ENCODE data around the gene TYW1B. TPM values are rescaled to one million over a fixed set of nuclear protein-coding genes. Genes with fewer than 3 reads are reported as not detected.
"Not testable (repeated sequence)": the region's sequence is repeated elsewhere in the genome, so short reads cannot be mapped to it uniquely, and the experiment has no call there.

Gene TYW1B
- total RNA-seq, 2 experiments from 2014 or later, result 3.6 to 4.0 TPM

GRCh38 chr7:72546586-72547237 is 281.3 kb downstream of the TYW1B start:
- ATAC-seq (ENCODE audit: poor library complexity); POLR2A ChIA-PET; H3K27ac Mint-ChIP-seq: not testable (repeated sequence)

GRCh38 chr7:72544531-72544930 is 283.5 kb downstream of the TYW1B start:
- H3K4me1 Mint-ChIP-seq (ENCODE audit: low read depth); H3K4me3 Mint-ChIP-seq; DNase-seq; H3K36me3 Mint-ChIP-seq (ENCODE audit: low read depth); H3K4me3 ChIP-seq (ENCODE audit: low read length); H3K9me3 ChIP-seq (ENCODE audit: control insufficient read depth in 1 of 2, insufficient read depth in 1 of 2, low read length in 2 of 2); ATAC-seq (ENCODE audit: poor library complexity); H3K27me3 Mint-ChIP-seq; H3K4me1 ChIP-seq (ENCODE audit: insufficient read depth, low read length); H3K27ac ChIP-seq (ENCODE audit: low read depth in 1 of 2, low read length in 2 of 2); H3K27me3 ChIP-seq (ENCODE audit: control insufficient read depth in 1 of 2, insufficient read depth in 2 of 2, low read length in 2 of 2); H3K27ac Mint-ChIP-seq; CTCF ChIA-PET; intact Hi-C loops (cut with DNase I, micrococcal nuclease); H3K9me3 Mint-ChIP-seq; POLR2A ChIA-PET; H3K36me3 ChIP-seq (ENCODE audit: insufficient read depth, low read length): not testable (repeated sequence)

More at GRCh38 chr7:72546586-72547237, 281.3 kb downstream of the TYW1B start:
- CTCF ChIA-PET; H3K4me1 Mint-ChIP-seq (ENCODE audit: low read depth); H3K27me3 Mint-ChIP-seq; H3K36me3 ChIP-seq (ENCODE audit: insufficient read depth, low read length); H3K27me3 ChIP-seq (ENCODE audit: control insufficient read depth in 1 of 2, insufficient read depth in 2 of 2, low read length in 2 of 2); H3K4me3 Mint-ChIP-seq; intact Hi-C loops (cut with DNase I, micrococcal nuclease); H3K27ac ChIP-seq (ENCODE audit: low read depth in 1 of 2, low read length in 2 of 2); H3K36me3 Mint-ChIP-seq (ENCODE audit: low read depth); H3K4me1 ChIP-seq (ENCODE audit: insufficient read depth, low read length); H3K9me3 Mint-ChIP-seq; H3K4me3 ChIP-seq (ENCODE audit: low read length); H3K9me3 ChIP-seq (ENCODE audit: control insufficient read depth in 1 of 2, insufficient read depth in 1 of 2, low read length in 2 of 2); DNase-seq: not testable (repeated sequence)

GRCh38 chr7:72540923-72541322 is 287.1 kb downstream of the TYW1B start:
- Histone ChIP-seq H3K27ac (ENCODE audit: low read depth in 1 of 2, low read length in 2 of 2) (no peak overlapping the region), H3K4me1 (ENCODE audit: insufficient read depth, low read length) (no peaks in the 10 kb centered on the region), H3K27me3 (ENCODE audit: control insufficient read depth in 1 of 2, insufficient read depth in 2 of 2, low read length in 2 of 2) (no peaks in the 10 kb centered on the region), H3K4me3 (ENCODE audit: low read length) (no peak overlapping the region), H3K9me3 (ENCODE audit: control insufficient read depth in 1 of 2, insufficient read depth in 1 of 2, low read length in 2 of 2) (no peaks in the 10 kb centered on the region), H3K36me3 (ENCODE audit: insufficient read depth, low read length) (no peaks in the 10 kb centered on the region)
- DNase-seq (no peak), ATAC-seq (ENCODE audit: poor library complexity) (no peak)
- no peak overlapping the region for H3K4me3 Mint-ChIP-seq
- no peaks in the 10 kb centered on the region for H3K27me3 Mint-ChIP-seq
- H3K36me3 Mint-ChIP-seq (ENCODE audit: low read depth), result no peaks in the 10 kb centered on the region
- ChIA-PET POLR2A (no interaction called here), CTCF (no interaction called here)
- intact Hi-C loops (cut with DNase I, micrococcal nuclease), result no loop called here
- TF ChIP-seq CTCF (IDR thresholded peaks at IDR 0.05), result no peak
- H3K27ac Mint-ChIP-seq, result no peak overlapping the region
- H3K4me1 Mint-ChIP-seq (ENCODE audit: low read depth), result no peaks in the 10 kb centered on the region
- H3K9me3 Mint-ChIP-seq, result no peaks in the 10 kb centered on the region

GRCh38 chr7:72540106-72540611 is 287.8 kb downstream of the TYW1B start:
- no peaks in the 10 kb centered on the region for H3K9me3 ChIP-seq (ENCODE audit: control insufficient read depth in 1 of 2, insufficient read depth in 1 of 2, low read length in 2 of 2)
- no peak for TF ChIP-seq CTCF (IDR thresholded peaks at IDR 0.05)
- no peaks in the 10 kb centered on the region for H3K27me3 ChIP-seq (ENCODE audit: control insufficient read depth in 1 of 2, insufficient read depth in 2 of 2, low read length in 2 of 2)
- intact Hi-C loops (cut with DNase I, micrococcal nuclease), result no loop called here
- no peak overlapping the region for H3K4me3 Mint-ChIP-seq
- H3K4me3 ChIP-seq (ENCODE audit: low read length), result no peak overlapping the region
- no peaks in the 10 kb centered on the region for H3K36me3 Mint-ChIP-seq (ENCODE audit: low read depth)
- no peaks in the 10 kb centered on the region for H3K27me3 Mint-ChIP-seq
- no peak overlapping the region for H3K27ac Mint-ChIP-seq
- H3K9me3 Mint-ChIP-seq, result no peaks in the 10 kb centered on the region
- ChIA-PET CTCF (no interaction called here), POLR2A (no interaction called here)
- no peaks in the 10 kb centered on the region for H3K4me1 Mint-ChIP-seq (ENCODE audit: low read depth)
- no peaks in the 10 kb centered on the region for H3K4me1 ChIP-seq (ENCODE audit: insufficient read depth, low read length)
- no peak overlapping the region for H3K27ac ChIP-seq (ENCODE audit: low read depth in 1 of 2, low read length in 2 of 2)
- no peaks in the 10 kb centered on the region for H3K36me3 ChIP-seq (ENCODE audit: insufficient read depth, low read length)
- no peak for ATAC-seq (ENCODE audit: poor library complexity)
- DNase-seq, result no peak
